Pons (tissue), 1 donor: Measurements from ENCODE around the gene SULT1C4.

Source experiments
- DNase-seq: peaks from one replicate; pipeline ENCODE4 v3.0.0-alpha.2; 2016; ENCODE audit warnings: low spot score

Gene SULT1C4

DNA sequence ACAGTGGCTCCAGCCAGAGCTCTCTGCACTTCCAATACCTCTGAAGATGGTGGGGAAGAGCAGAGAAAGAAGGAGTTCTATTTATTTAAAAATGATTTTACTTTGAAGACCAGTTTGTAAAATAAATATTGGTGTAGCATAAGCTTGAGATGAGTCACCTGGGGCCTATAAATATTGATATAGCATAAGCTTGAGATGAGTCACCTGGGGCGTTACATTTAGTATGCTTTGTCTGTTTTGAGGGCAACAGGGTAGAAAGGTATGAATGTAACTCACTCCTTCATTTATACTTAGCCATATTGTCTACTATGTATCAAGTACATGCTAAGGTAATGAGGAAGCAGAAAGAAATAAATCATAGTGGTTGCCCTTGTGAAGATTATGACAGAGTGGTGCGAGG is 7.7 kb upstream of the SULT1C4 start:
- no peak for DNase-seq

DNA sequence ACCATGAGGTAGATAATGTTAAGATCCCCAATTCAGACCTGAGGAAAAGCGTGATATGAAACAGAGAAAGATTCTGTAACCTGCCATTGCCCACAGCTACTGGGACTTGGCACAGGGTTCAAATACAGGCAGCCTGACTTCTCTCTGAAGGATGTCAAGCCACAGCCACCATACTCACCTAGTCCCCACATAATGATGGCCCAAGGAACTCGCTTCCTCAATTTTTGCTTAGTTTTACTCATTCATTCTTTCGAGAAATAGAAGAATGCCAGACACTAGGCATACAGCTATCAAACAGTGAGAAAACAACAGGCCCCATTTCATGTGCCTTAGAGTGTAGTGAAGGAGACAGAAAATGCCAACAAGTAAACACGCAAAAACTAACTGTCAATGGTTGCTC is 980 bp upstream of the SULT1C4 start:
- no peak for DNase-seq

DNA sequence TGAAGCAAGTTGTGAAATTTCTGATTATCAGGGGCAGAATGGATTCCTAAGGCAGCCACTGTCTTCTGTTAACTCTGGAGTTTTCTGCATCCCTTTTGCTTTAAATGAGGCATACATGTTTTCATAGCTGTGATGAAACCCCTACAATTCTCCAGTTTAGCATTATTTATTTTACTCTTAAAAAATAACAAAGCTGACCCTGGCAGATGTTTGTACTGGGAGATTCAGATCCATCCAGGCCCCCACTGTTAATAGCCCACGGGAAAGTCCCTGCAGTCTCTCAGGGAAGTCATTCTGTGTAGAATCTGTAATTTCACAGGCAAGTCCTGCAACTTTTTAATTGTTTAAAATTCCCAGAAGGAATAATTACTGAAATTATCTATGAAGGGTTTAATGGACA is 353 bp upstream of the SULT1C4 start:
- DNase-seq, result no peak

DNA sequence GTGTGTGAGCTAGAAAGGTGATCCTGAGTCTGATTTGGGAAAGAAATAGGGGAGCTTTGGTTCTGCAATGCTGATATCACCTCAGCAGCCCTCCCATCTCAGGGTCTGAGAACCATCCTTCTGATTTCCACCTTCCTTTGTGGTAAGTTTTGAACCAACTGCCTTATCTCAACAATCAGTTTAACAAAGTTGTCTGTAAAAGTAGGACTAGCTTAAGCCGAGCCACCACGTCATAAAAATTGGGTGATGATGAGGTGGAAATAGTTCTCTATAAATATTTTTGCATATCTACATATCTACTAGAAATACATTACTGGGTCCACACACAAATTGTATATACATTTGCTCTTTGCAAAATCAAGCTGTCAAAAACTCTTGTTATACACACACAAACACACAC is 1.1 kb downstream of the SULT1C4 start:
- DNase-seq, result no peak

DNA sequence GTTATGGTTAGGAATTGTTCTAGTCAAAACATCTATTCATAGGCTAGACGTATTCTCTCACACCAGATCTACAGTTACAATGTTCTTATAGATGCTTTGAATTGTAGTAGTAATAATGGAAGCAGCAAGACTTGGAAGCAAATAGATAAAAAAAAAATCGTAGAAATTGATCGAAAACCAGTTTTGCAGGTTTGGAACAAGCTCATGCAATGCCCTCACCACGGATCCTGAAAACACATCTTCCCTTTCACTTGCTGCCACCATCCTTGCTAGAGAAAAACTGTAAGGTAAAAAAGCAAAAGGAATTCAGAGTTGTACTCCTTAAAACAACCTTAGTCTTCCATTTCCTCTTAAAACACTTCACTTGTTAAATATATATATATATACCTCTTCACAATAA is 4.4 kb downstream of the SULT1C4 start:
- no peak for DNase-seq

DNA sequence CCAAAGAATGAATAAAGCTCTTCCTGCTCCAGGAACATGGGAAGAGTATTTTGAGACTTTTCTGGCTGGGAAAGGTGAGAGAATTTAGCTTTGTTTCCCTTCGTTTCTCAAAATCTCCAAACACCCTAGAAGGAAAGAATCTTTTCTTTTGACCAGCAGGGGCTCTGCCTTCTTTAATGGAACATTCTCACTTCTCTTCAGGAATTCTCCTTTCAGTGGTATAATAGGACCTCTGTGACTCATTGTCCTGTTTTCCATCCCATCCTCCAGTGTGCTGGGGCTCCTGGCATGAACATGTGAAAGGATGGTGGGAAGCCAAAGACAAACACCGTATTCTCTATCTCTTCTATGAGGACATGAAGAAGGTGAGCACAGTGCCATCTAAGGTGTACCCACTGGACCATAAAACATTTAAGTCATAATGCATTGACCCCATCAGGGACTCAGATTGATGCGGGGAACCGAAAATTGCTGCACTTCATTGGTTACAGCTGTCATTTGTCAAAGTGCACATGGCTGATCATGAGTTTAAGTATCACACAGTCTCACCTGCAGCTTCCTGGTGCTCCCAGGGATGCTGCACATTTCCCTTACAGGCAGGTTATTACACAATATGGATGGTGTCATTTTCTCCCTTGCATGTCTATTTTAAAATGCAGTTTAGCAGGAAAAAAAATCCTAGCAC is 5.5 kb downstream of the SULT1C4 start:
- DNase-seq, result no peak

DNA sequence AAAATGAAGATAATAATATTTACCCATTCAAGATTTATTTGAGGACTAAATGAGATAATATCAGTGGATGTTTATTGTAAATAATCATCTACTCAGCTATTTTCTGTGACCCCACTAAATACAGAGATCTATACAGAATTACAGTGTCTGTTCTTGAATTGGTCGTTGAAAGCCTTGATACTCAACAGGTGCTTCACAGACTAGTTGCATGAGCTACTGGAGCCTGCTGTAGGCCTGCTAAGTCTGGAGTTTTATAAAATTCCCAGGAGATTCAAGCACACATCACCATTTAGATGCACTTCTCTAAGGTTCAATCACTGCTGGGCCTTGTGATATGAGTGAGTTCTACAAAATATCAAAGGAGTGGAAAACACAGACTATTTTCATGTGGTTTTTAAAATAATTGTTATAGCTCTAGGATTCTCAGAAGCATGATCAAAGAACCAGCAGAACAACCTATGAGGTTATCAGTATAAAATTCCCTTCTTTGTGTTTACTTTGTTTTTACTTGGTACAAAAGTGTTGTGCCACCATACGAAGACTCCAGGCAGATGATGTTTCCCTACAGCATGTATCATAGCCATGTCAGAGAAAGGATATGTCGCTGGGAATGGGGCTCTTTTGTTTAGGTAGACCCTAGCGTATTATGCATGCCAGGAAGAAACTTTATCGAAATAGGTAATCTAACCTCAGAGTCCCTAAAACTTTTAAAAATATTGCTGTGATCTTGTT is 7.1 kb downstream of the SULT1C4 start:
- DNase-seq, result no peak

DNA sequence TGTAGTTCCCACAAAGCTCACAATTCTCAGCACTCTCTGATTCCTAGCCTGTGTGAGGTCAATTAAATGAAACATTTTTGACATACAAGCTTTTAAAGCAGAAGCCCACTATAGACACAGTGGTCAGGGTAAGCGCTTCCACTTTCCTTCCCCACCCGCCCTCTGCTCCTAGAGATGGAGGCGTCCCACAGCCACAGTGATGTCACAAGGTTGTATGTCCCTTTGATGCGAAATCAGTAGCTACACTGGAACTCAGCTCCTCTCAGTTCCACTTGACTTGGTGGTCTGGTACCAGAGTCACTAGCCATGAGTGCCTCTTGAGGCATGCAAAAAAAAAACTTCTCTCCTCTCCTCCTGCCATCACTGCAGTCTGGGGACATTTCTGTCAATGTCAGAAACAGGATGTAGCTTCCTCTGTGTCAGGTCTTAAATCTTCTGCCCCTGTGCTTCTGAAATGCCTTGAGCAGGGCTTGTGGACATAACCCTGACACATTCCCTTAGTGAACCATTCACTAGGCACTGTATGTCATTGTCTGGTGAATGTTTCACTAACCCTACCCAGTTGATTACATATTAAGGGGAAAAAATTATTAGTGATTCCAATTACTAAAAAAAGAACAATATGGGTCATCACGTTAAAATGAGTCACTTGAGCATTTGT is 7.8 kb downstream of the SULT1C4 start:
- no peak for DNase-seq

DNA sequence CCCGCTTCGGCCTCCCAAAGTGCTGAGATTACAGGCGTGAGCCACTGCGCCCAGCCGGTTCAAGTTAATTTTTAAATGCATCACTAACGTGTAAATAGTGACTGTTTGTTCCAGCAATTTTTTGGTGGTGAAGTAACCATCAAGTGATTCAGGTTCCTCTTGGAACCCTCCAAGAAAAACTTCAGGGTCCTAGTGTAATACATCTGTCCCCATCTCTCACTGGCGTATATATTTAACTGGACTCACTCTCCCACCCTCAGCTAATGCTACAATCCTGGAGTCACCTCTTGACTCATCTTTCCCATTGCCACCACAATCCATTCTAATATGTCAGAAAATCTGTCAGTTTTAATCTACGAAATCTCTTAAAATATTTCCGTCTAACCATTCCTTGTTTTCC is 10.3 kb downstream of the SULT1C4 start:
- DNase-seq, result no peak

DNA sequence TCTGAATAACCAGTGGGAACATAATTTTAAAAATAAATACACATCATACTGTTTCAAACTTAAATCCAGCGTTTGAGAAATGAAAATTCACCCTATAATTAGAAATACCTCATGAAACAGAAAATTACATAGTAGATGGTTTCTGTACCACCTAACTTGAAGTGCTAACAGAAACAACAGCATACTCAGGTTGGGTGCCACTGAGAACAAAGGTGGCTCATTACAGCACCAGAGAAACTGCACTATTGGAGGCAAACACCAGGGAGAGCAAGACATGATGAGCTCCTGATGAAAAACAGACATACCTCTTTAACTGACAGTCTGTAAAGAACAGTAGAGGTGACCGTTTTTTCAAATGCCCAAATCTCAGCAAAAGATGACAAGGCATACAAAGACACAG is 12.6 kb downstream of the SULT1C4 start:
- no peak for DNase-seq

DNA sequence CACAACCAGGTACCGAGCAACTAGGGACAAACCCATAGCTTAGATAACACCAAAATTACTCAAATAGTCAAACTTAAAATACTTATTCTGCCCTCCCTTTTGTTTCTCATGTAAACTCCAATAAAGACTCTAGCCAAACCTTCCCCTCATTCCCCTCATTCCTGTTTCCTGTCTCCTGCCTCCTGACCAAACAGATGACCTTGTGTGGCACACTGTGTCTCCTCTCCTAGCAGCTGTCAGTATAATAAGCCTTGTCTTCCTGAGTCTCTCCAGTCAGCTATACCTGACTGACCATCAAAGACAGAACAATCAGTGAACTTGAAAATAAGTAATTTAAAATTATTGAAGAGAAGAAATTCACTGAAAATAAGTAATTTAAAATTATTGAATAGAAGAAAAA is 14.3 kb downstream of the SULT1C4 start:
- DNase-seq, result no peak

DNA sequence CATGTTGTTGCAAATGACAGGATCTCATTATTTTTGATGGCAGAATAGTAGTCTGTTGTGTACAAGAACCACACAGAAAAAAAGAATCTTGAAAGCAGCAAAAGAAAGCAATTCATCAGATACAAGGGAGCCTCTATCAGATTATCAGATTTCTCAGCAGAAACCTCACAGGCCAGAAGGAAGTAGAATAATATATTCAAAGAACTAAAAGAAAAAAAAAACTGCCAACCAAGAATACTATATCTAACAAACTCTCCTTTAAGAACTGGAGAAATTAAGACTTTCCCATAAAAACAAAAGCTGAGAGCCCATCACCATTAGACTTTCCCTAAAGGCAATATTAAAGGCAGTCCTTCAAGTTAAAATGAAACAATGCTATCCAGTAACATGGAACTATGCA is 15.4 kb downstream of the SULT1C4 start:
- DNase-seq, result no peak

DNA sequence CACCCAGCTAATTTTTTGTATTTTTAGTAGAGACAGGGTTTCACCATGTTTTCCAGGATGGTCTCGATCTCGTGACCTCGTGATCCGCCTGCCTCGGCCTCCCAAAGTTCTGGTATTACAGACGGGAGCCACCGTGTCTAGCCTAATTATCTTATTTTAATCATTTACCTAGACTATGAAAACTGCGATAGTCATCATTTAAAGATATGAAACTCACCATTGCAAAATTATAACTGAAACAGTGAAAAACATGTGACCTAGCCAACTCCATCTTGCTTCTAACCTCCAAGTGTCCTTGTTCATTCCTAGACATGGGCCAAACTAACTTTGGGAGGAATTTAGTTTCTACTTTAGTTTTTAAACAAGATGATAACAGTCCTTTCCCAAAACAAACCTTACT is 17.4 kb downstream of the SULT1C4 start:
- no peak for DNase-seq

DNA sequence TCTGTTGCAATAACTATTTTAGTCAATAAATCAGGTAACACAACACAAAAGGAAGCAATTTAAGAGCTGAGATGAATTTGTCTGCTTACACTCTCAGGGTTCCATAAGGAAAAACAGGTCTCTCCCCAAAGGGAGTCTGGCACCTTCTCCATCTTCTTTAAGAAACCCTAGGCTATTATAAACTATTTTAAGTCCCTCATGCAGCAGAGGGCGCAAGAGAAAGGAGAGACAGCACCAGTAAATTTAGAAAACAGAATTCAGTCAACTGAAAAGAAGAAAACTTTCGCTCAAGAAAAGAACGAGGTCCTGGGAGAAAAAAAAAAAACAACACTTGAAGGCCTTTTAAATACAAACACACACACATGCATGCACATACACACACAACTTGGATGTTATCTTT is 19.1 kb downstream of the SULT1C4 start:
- no peak for DNase-seq

DNA sequence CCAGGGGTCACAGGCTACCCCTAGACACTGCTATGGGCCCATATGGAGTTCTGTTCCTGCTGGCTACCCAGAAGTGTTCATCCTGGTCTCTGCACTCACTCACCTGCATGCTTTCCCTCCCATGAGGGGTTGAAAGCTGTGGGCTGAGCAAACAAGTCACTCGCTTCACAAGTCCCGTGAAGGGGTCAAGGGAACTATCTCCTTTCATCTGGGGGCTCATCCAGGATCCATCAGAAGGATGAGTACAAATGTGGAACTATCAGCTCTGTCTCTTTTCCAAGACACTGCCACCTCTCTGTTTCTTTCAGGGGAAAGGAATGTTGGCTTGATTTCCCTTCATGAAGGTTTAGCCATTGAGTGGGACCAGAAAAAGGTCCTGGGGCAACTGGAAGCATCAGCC is 21.7 kb downstream of the SULT1C4 start:
- no peak for DNase-seq

DNA sequence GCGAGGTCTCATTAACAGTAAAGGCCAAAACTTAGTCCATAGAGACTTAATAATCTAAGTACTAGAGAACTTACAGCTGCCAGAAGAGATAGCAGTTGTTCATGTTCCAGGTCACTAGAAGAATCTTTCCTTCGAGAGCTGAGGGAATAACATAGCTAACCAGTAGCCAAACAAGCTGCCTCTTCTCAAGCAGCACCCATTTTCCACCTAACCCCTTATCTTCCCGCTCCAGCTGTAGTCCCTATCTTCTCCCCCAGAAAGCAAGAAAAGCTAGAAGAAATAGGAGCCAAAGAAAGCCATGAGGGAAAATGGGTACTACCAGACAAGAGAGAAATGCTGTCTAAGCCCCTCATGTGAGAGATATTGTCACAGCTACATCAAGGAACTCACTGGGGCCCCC is 24.0 kb downstream of the SULT1C4 start:
- no peak for DNase-seq

DNA sequence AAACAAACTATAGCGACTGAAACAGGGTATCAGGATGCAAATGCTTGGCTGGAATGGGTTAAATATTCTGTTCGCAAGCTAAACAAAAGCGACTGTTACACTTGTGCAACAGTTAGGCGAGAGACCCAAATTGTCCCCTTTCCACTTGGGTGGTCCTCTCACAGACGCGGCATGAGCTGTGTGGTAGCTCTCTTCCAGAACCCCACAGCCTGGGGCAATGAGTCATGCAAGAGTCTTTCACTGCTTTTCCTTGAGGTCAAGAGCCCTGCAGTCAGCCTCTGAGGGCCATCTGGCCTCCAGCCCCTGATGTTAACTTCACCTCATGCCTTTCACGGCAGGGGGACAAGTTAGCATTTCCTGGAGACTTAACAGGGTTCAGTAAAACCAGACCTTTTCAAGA is 25.7 kb downstream of the SULT1C4 start:
- DNase-seq, result no peak

DNA sequence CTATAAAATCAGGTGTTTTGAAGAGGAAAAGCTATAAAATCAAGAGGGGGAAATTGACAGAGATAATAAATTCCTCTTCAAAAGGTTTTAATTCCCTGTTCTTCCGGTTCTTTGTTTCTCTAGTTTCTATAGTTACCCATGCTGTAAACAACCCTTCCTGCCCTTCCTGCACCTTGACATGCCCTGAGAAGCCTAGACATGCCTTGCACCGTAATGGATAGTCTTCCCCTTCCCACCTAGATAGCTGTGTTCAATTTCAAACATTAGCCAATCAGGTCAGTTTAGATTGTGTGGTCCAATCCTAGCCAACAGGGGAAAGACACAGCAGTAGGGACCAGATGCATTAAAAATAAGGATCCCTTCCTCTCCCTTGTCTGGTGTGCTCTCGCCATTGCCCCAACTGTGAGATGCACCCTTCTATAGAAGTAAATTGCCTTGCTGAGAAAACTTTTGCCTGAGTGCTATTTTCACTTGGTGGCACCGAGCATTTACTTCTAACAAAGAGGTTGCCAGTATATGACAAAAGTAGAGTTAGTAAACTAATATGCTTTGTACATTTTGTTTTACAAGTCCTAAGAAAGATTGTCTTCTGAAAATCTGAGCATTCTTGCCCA is 27.1 kb downstream of the SULT1C4 start:
- no peak for DNase-seq

DNA sequence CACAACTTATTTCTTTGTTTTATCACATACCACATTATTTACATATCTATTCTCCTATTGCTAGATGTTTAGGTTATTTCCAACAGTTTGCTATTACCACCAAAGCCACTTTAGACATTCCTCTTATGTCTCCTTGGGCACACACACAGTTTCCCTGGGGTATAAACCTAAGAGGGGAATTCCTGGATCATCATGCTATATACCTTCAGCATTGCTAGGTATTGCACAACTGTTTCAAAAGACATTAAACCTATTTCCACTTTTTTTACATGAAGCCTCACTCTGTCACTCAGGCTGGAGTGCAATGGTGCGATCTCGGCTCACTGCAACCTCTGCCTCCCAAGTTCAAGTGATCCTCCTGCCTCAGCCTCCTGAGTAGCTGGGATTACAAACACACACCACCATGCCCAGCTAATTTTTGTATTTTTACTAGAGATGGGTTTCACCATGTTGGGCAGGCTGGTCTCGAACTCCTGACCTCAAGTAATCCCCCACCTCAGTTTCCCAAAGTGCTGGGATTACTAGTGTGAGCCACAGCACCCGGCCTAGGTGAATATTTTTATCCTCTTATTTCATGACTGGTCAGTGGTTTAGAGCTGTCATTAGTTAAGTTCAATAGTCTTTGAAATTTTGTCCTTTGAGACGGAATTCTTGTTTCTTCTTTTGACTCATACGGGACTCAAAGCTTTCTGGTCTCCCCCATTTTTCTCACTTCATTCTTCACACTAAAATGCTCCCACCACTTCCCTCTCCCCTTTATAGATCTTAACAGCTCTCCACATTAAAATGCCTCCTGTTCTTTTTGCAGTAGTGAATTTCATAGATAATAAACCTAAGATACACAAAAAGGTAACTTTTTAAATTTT is 30.3 kb downstream of the SULT1C4 start:
- DNase-seq, result no peak

DNA sequence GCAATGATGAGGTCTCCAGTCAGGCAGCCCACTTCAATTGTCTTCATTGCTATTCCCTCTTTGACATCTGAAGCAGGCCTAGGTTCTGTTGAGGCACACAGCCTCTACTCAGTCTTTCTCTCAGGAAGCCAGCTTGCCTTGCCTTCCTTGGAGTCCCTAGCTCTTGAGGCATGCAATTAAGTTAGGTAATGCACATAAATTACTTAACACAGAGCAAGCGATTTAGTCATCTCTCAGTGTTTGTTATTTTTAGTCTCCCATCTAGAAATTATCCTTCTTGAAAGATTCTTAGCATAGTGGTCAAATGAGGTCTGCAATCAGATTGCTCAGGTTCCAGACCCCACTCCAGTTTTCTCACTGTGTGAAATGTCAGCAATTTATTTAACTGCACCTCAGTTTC is 32.0 kb downstream of the SULT1C4 start:
- no peak for DNase-seq

DNA sequence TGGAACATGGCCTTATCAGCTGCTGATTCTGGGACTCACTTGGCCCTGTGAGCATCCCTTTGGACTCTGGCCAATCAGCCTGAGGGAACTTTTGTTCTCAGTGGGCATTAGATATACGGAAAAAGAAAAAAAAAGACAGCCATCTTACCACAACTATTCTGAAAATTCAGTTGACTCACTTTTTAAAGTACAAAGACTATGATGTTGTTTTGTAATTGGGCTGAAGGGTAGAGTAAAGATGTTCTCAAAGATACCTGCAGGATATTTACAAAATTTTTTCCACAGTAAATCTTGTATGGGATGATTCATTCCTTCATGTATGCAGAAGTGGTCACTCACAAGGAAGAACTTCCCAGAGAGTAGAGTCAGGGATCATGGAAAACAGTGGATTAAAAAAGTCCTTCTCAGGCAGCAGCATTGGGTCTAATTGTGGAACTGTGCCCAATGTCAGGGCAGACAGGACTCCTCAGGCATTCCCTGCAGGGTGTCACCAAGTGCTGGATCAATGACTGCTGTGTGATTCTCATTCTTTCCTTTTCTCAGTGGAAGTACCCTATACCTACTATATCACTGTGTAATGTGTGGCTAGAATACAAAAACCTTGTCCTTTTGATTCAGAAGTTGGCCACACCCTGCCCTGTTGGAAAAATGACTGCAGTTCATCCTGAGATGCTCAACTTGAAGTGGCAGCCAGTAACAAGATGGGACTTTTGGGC is 35.4 kb downstream of the SULT1C4 start:
- DNase-seq, result no peak
